K562 (cell line): Measurements from ENCODE around the gene CYP24A1. TPM values are rescaled to one million over a fixed set of nuclear protein-coding genes. Genes with fewer than 3 reads are reported as not detected.

Experiments used
- BCLAF1 ChIP-seq, 2 experiments: fragments of 450-650 bp in 1 of 2; IDR thresholded peaks; 2 replicates each; pipeline ENCODE4 v1.6.1; 2011 to 2017; ENCODE audit warnings: low read depth in 2 of 2, antibody characterized with exemption in 1 of 2, borderline replicate concordance in 1 of 2, low read length in 1 of 2, mild to moderate bottlenecking in 1 of 2, mixed read lengths in 1 of 2; ENCODE audit not compliant: control insufficient read depth in 1 of 2
- FOSL1 ChIP-seq: fragments of 200-800 bp; sonication (Bioruptor generic); conservative IDR thresholded peaks from 2 replicates; pipeline ENCODE4 v1.6.1; 2016; ENCODE audit warnings: missing genetic modification characterization, missing compliant biosample characterization
- ZBTB11 ChIP-seq, 3 experiments: fragments of 200-800 bp in 1 of 3; fragments of 250-450 bp in 1 of 3; fragments of 450-650 bp in 1 of 3; sonication (Bioruptor Pico) in 1 of 3; sonication (Bioruptor generic) in 1 of 3; formaldehyde crosslinking in 1 of 3; IDR thresholded peaks; 2 replicates each; pipeline versions ENCODE4 v1.6.1 to v1.8.0; 2016 to 2022; ENCODE audit warnings: mild to moderate bottlenecking in 2 of 3, missing genetic modification characterization in 2 of 3, missing compliant biosample characterization in 1 of 3, moderate library complexity in 1 of 3
- polyA plus RNA-seq, 8 experiments: library from polyadenylated mRNA; depleted of rRNA in 4 of 8; stranded (reverse) in 5 of 8; unstranded in 3 of 8; fragments of >200 nt; fragmentation: Nextera tagmentation in 2 of 8; fragmentation: Illumina TruSeq in 1 of 8; extraction: Ambion mirVana in 2 of 8; extraction: Trizol in 1 of 8; gene quantifications; 2 replicates each; pipeline versions ENCODE4 v1.2.1 to v1.2.3, GENCODE V29; 2011 to 2014; ENCODE audit warnings: inconsistent platforms in 1 of 8, missing spikeins in 1 of 8
- total RNA-seq, 7 experiments: library from RNA; depleted of rRNA in 6 of 7; stranded (reverse); fragments of >200 nt in 6 of 7; fragmentation: Illumina TruSeq in 2 of 7; extraction: Trizol in 2 of 7; gene quantifications; 2 replicates each; pipeline versions ENCODE4 v1.2.1 to v1.2.3, GENCODE V29; 2011 to 2021; ENCODE audit warnings: low replicate concordance in 1 of 7

Gene CYP24A1
- total and polyA plus RNA-seq, 9 of the 15 experiments (the other 6 are each of a cell fraction or from before 2014, with no cell fraction given), result 0.04 TPM; not detected in 8

- TF ChIP-seq BCLAF1 (IDR thresholded peaks at IDR 0.05; ENCODE audit: borderline replicate concordance in 1 of 2, control insufficient read depth in 1 of 2, low read depth in 2 of 2, low read length in 1 of 2) (0 out of 4 replicates have a peak, but pooled peaks of 1 of the 2 experiments have one; percentile 14), ZBTB11 (CRISPR knock-in tag; IDR thresholded peaks at IDR 0.05) (peak in 1 of 3 experiments; percentile 94; a peak in 1 of 6 replicates), FOSL1 (0 out of 2 replicates have a peak, but pooled peaks have one; percentile 32)
Measured at GRCh38 chr20:54148947-54149764, 24.6 kb downstream of the CYP24A1 start (continued).
